Body of pancreas (tissue), 4 donors: ENCODE data around the gene DACH1. TPM values are rescaled to one million over a fixed set of nuclear protein-coding genes. Genes with fewer than 3 reads are reported as not detected.

ENCODE experiments used
- ATAC-seq: fragments of 150-250 bp; one replicate; pipeline ENCODE4 v1.9.1; 2016
- DNase-seq, 4 donors: peaks; one replicate each; pipeline ENCODE4 v3.0.0-alpha.2; 2019
- H3K27ac ChIP-seq, 4 donors: fragments of 200-600 bp; sonication (generic); 1 replicate in 3 of 4; 2 replicates in 1 of 4; pipeline versions ENCODE4 v1.5.1 to v1.6.1; 2016 to 2019; ENCODE audit warnings: mild to moderate bottlenecking in 1 of 4, mixed read lengths in 1 of 4, moderate library complexity in 1 of 4
- H3K27me3 ChIP-seq, 2 donors: fragments of 200-600 bp; sonication (generic); one replicate each; pipeline ENCODE4 v1.6.0; 2016; ENCODE audit warnings: mild to moderate bottlenecking in 1 of 2
- H3K36me3 ChIP-seq, 2 donors: fragments of 200-600 bp; sonication (generic); replicated peaks in 1 of 2; 2 replicates each; pipeline ENCODE4 v1.5.1; 2016; ENCODE audit warnings: low read depth in 2 of 2; ENCODE audit not compliant: insufficient read depth in 1 of 2
- H3K4me1 ChIP-seq: fragments of 200-600 bp; sonication (generic); one replicate; pipeline ENCODE4 v1.6.0; 2016
- H3K4me3 ChIP-seq, 2 donors: fragments of 200-600 bp; sonication (generic); 1 replicate in 1 of 2; 2 replicates in 1 of 2; pipeline ENCODE4 v1.5.1; 2016 to 2019
- H3K9me3 ChIP-seq, 3 donors: fragments of 200-600 bp; sonication (generic); 1 replicate in 2 of 3; 2 replicates in 1 of 3; pipeline ENCODE4 v1.5.1; 2016
- POLR2A ChIP-seq, 3 donors: fragments of 450-650 bp; IDR thresholded peaks; one replicate each; pipeline ENCODE4 v1.6.1; 2016; ENCODE audit warnings: antibody characterized with exemption in 3 of 3, mild to moderate bottlenecking in 2 of 3
- WGBS, 2 donors: methylation state at CpG; one replicate each; pipeline ENCODE4 v1.1.5; 2017; 5-methylcytosine and 5-hydroxymethylcytosine counted together
- intact Hi-C: fragments of 100-400 bp; cut with DNase I; formaldehyde crosslinking; loops from one replicate; pipeline ENCODE4 v1.15.1; 2023
- total RNA-seq, 2 donors: library from RNA; depleted of rRNA; stranded (reverse); fragments of >200 nt; gene quantifications; one replicate each; pipeline ENCODE4 v1.1.0, GENCODE V29; 2016
- TF ChIP-seq, protein P1 (sequence below), 7 experiments: fragments of 450-650 bp in 4 of 7; fragments of 200-600 bp in 3 of 7; sonication (generic) in 3 of 7; IDR thresholded peaks; one replicate each; pipeline ENCODE4 v1.5.1; 2016 to 2019; ENCODE audit warnings: antibody characterized with exemption in 7 of 7

Gene DACH1
- total RNA-seq, 2 donors from 2014 or later, result 2.9 to 3.3 TPM

DNA sequence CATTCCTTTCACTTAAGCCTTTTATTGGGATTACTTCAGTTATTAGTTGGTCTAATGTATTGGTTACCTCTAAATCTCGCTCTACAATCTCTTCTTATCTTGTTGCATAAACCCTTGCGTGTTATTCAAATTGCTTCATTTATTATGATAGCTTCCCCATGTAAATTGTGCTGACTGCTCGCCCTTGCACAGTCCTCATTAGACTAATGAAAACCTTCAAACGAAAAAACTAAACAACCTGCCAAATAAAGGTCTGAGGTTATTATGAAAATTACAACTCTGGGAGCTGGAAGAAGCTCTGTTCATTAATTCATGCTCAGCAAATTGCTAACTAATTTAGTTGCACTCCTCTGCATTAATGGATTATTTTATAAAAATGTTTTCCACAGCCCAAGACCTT, 320.1 kb downstream of the DACH1 start:
- Histone ChIP-seq H3K27ac (no peak overlapping the region), H3K4me1 (no peaks in the 10 kb centered on the region), H3K27me3 (no peaks in the 10 kb centered on the region), H3K36me3 (no peaks in the 10 kb centered on the region), H3K9me3 (no peaks in the 10 kb centered on the region), H3K4me3 (no peak overlapping the region)
- ATAC-seq (no peak), DNase-seq (no peak)
- 67 to 76% methylated on average over 4 of the region's 4 CpGs for WGBS, 2 donors
- intact Hi-C loops, result no loop called here
- no peak for TF ChIP-seq POLR2A (IDR thresholded peaks at IDR 0.05)
- TF ChIP-seq, protein P1, sequence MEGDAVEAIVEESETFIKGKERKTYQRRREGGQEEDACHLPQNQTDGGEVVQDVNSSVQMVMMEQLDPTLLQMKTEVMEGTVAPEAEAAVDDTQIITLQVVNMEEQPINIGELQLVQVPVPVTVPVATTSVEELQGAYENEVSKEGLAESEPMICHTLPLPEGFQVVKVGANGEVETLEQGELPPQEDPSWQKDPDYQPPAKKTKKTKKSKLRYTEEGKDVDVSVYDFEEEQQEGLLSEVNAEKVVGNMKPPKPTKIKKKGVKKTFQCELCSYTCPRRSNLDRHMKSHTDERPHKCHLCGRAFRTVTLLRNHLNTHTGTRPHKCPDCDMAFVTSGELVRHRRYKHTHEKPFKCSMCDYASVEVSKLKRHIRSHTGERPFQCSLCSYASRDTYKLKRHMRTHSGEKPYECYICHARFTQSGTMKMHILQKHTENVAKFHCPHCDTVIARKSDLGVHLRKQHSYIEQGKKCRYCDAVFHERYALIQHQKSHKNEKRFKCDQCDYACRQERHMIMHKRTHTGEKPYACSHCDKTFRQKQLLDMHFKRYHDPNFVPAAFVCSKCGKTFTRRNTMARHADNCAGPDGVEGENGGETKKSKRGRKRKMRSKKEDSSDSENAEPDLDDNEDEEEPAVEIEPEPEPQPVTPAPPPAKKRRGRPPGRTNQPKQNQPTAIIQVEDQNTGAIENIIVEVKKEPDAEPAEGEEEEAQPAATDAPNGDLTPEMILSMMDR (IDR thresholded peaks at IDR 0.05), result no peak

DNA sequence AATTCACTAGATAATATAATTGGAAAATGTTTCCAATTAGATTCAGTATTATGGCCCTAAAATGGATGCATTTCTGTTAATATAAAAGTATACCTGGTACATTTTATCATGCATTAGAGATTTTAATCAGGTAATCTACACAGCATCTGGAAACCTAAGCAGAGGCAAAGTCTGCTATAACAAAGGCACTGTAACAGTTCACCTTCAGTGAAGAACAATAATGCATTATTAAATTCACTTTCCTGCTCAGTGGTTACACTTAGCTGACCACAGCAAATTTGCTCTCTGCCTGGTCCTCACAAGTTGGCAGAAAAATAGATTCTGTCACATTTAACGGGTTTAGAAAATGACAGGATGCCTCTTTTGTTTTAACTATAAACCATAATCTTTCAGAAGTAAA, 326.9 kb downstream of the DACH1 start:
- TF ChIP-seq, protein P1 (IDR thresholded peaks at IDR 0.05), result no peak
- no peak for TF ChIP-seq POLR2A (IDR thresholded peaks at IDR 0.05)
- no peaks in the 10 kb centered on the region for H3K27me3 ChIP-seq

DNA sequence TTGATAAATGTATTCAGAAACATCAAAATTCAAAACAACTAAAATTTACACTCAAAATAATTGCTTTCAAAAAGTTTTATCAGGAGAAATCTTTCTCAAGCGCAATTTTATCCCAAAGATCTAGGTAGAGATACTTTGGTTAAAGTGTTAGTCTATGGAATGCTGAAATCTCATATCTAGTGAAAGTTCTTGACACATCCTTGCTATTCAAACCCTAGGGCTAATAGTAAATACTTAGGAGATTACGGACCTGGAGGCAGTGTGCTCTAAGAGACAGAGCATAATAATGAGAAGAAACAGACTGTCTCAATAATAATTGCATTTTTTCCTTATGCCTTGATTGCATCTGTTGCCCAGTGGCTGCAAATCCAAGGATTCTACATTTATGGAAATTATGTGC, 330.8 kb downstream of the DACH1 start:
- no peaks in the 10 kb centered on the region for H3K4me1 ChIP-seq
- ATAC-seq (no peak), DNase-seq (no peak)
- H3K27ac ChIP-seq, result no peak overlapping the region
- no peak for TF ChIP-seq POLR2A (IDR thresholded peaks at IDR 0.05)
- TF ChIP-seq, protein P1 (IDR thresholded peaks at IDR 0.05), result no peak
- H3K36me3 ChIP-seq, result no peaks in the 10 kb centered on the region
- intact Hi-C loops, result no loop called here
- 54 to 60% methylated on average over 2 of the region's 2 CpGs for whole genome bisulfite sequencing, 2 donors
- H3K27me3 ChIP-seq, result no peaks in the 10 kb centered on the region
- H3K4me3 ChIP-seq, result no peak overlapping the region
- no peaks in the 10 kb centered on the region for H3K9me3 ChIP-seq

More for the DNA sequence above, 326.9 kb downstream of the DACH1 start:
- Histone ChIP-seq H3K4me1 (no peaks in the 10 kb centered on the region), H3K27ac (no peak overlapping the region), H3K36me3 (no peaks in the 10 kb centered on the region), H3K9me3 (no peaks in the 10 kb centered on the region), H3K4me3 (no peak overlapping the region)
- DNase-seq (no peak), ATAC-seq (no peak)
- WGBS, 2 donors, result 55 to 59% methylated on average over 1 of the region's 1 CpG
- intact Hi-C loops, result no loop called here

DNA sequence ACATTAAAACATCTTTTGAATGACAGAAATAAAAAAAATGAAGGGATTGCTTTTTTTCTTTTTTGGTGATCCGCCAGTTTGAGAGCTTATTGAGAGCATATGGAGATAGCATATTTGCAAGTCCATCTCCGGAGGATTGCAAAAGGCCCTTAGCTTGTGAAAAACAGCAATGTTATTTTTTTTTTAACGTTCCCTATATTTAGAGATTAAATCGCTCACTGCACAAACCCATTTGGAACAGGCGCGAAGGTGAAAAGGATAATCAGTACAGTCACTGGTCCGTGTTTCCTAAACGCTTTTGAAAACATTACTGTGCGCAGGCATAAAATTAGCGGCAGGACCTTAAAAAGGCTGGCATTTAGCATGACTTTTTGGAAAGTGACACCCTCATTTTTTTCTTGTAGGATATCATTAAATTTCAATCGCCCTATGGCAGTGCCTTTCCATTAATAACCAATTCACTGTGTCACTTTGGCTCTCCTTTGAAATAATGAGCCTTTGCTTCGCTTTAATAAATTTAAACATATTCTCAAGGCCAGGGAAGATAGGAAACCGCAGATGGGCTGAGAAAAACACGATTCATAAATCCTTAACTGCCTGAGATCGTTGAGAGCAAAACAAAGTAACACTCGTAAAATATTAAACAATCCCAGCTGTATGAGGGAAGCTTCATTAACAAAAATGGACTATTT, 342.2 kb downstream of the DACH1 start:
- DNase-seq (no peak), ATAC-seq (no peak)
- 61 to 66% methylated on average over 16 of the region's 16 CpGs for WGBS, 2 donors
- Histone ChIP-seq H3K4me1 (peaks cover 4% of the 10 kb centered on the region), H3K9me3 (no peaks in the 10 kb centered on the region), H3K27me3 (no peaks in the 10 kb centered on the region), H3K27ac (no peak overlapping the region), H3K36me3 (no peaks in the 10 kb centered on the region), H3K4me3 (no peak overlapping the region)
- intact Hi-C loops, result no loop called here
- TF ChIP-seq POLR2A (IDR thresholded peaks at IDR 0.05), result no peak
- TF ChIP-seq, protein P1 (IDR thresholded peaks at IDR 0.05), result no peak

DNA sequence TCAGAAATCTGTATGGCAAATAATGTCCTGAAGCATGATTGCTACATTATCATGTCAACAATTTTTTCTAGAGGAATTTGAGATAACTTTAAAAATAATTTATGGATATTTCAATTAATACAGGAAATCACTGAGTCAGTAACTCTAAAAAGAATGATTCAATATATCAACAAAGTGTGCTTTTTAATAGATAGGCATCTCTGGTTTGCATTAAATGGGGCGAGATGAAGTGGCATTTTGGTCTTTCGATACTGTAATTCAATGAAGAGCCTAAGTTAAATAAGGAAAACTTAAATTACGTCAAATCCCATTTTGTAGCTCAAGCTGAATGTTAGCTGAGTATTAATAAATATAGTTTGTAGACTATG, 342.8 kb downstream of the DACH1 start:
- Histone ChIP-seq H3K36me3 (no peaks in the 10 kb centered on the region), H3K9me3 (no peaks in the 10 kb centered on the region), H3K27ac (no peak overlapping the region), H3K27me3 (no peaks in the 10 kb centered on the region), H3K4me3 (no peak overlapping the region), H3K4me1 (peaks cover 4% of the 10 kb centered on the region)
- TF ChIP-seq, protein P1 (IDR thresholded peaks at IDR 0.05), result no peak
- TF ChIP-seq POLR2A (IDR thresholded peaks at IDR 0.05), result no peak
- DNase-seq (no peak), ATAC-seq (no peak)
- intact Hi-C loops, result no loop called here
- 84% methylated on average over 3 of the region's 3 CpGs for WGBS, 2 donors
